DMS114 treated with DMSO at 0.1 percent for 48 hours (cell line): ENCODE measurements around the gene USP34.
A peak's percentile ranks its signal among the peaks of the same experiment; 100 is the strongest.
"Not testable (repeated sequence)": the region's sequence is repeated elsewhere in the genome, so short reads cannot be mapped to it uniquely, and the experiment has no call there.

Experiments
- DNase-seq: peaks from one replicate; lab custom pipeline; 2025; ENCODE audit not compliant: unreplicated experiment; lab: John Stamatoyannopoulos, UW

USP34 gene

DNA sequence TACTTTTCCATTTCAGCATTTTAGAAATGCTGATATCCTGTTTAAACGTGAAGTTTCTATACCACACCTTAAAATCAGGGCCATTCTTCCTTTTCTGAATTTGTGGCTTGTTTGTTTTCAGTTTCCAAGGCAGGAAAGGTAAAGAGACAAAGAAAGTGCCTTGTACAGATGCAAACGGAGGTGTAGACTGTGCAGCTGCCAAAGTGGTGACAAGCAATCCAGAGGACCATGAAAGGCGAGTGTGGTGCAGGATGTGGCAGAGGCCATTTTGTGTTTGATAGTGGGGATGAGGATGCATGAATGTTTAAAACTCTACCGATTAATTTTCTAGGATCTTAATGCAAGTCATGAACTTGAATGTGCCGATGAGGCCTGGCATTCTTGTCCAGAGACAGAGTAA, 308.2 kb downstream of the USP34 start:
- no peak for DNase-seq

DNA sequence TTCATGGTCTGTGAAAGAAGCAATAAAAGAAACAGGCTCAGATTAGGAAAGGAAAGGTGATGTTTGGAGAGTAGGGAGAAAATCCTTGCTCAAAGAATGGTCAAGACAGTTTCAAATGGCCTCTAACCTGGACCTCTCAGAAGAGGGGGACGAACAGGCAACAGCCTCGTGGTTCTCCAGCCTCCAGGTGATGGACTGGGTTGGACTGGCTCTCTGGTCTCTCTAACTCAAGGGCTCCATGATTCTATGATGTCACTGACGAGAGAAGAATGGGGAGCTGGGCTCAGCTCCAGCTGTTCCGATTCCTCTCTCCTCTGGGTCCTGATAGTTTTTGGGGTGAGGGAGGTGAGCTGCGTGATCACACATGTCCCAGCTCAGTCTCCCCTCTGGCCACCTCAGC, 309.0 kb downstream of the USP34 start, which contains the start of gene C2orf74:
Gene C2orf74, plus strand, starts transcription at position 301 of the 400 bp plus-strand sequence. CDS start 327 bp downstream, outside the sequence.
- DNase-seq, result no peak

DNA sequence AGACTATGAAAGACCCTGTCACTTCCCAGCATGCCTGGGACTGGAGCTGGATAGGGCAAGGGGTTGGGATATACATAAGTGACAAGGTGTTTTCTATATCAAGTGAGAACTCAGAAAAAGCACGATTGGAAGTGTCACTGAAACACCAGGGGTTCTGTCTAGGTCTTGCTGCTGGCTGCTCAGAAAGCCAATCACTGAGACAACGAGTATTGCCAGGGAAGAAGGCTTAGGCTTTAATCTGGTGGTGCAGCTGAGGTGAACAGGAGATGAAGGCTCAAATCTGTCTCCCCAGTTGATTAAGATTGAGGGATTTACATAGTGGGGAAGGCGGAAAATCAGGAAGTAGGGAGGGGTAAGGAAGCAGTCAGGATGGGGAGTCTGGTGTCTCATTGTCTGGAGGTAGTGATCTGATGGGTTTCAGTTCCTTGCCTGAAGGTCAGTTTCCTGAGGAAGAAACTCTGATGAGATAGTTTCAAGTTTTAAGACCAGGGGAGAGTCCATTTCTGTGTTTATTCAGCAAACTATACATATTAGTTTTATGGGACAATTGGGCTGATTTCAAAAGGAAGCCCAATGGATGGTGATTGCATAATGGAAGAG, 312.4 kb downstream of the USP34 start:
- no peak for DNase-seq

DNA sequence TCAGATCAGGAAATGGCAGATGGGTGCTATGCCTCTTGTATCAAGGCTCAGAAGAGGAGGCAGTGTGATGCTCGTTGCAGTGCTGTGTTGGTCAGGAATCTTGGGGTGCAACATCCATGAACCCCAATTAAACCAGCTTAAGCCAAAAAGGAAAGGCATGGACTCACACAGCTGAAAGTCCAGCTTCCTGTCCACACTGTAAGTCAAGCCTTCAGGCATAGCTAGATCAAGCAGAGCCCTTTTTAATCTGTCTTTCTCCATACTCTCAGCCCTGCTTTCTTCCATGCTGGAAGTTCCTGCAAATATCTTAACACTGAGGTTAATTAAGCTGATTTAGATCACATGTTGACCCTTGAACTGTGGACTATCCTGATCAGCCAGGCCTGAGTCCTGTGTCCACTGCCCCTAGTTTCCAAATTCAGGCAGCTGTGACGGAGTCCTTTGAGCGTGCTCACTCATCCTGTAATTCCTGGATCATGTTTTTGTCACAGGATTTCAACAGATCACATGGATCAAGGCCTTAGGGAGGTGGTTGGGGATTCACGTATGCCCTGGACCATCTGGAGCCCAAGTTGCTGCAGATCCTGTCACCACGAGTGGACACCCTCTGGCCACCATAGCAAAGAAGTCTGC, 313.4 kb downstream of the USP34 start:
- DNase-seq, result no peak

DNA sequence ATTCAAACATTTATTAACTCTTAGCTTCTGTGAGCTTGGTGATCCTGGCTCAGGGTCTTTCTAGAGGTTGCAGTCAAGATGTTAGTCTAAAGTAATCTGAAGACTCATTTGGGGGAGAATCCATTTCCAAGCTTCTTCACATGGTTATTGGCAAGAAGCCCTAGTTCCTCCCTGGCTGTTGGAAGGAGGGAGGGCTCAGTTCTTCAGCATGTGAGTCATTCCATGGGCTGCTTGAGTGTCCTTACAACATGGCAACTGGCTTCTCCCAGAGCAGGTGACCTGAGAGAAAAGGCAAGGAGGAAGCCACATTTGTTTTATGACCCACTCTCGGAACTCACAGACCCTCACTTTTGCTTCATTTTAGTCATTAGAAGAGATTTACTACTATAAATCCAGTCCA, 319.5 kb downstream of the USP34 start:
- no peak for DNase-seq

DNA sequence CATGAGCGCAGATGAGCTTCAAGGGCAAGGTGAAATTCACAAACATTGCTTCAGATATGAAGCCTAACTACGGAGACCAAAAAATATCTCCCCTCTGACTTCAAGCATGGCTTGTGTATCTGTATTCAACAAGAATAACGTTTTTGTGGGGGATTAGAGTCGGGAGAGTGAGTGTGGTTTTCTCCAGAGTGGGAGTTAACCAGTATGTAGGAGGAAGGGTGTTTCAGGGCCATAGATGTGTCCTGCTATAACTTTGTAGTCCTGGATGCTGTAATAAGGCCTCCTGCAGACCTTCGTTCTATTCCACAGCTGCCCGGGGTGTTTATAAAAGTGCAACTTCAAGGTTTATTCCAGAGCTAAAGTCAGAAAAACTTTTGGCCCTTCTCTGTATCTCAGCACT, 321.8 kb downstream of the USP34 start:
- no peak for DNase-seq

DNA sequence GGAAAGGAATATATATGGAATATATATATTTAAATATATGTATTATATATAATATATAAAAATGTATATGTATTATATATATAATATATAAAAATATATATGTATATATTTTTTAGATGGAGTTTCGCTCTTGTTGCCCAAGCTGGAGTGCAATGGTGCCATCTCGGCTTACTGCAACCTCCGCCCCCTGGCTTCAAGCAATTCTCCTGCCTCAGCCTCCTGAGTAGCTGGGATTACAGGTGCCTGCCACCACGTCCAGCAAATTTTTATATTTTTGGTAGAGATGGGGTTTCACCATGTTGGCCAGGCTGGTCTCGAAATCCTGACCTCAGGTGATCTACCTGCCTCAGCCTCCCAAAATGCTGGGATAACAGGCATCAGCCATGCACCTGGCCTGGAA, 322.8 kb downstream of the USP34 start:
- DNase-seq, result not testable (repeated sequence)

DNA sequence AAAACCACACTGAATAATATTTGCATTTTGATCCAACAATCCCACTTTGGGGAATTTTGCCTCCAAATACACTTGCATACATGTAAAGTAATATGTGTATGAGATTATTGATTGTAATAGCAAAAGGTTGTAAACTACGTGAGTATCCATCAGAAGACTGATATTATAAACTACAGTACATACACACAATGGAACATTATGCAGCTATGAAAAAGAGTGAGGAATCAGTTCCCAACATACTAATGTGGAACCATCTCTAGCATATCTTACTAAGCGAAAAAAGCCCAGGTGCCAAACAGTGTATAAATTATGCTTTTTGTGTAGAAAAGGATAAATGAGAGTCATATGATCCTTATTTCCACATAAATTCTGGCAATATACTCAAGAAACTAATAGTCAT, 324.9 kb downstream of the USP34 start:
- no peak for DNase-seq

DNA sequence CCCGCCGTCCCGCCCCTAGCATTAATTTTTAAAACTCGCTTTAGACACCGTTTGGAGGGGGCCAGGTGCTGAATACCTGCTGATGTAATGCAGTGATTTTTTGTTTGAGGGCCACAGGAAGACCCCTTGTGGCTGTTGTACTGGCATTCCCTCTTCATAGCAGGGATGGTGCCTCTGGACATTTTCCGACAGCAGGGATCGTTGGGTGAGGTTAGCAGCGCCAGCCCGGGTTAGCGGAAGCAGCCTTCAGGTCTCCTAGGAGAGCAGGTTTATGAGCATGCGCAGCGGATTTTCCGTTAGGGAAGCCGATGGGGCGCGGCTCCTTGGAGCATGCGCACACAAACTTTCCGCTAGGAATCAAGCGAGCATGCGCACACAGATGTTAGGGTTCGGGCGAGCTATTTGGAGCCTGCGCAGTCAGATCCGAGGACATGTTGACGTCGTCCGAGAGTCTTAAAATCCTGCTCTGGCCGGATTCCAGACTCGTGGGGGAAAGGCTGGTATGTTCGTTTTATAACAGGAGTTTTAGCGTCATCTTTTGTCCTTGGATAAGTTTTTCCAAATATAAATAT, 326.1 kb downstream of the USP34 start:
- DNase-seq, result peak; percentile 94

DNA sequence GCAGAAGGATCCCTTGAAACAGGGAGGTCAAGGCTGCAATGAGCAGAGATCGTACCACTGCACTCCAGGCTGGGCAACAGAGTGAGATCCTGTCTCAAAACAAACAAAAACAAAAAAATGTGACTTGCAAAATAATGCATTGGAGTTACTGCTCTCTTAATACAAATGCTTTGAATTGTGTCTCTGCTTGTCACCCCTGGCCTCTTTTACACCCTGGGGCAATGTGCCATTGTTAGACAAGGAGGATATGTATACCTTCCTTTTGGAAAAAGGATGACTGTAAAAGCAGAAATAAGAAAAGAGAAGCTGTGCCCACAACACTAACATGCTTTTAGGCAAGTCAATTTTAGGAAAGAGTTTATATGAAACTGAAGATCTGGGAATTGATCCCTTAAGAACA, 329.7 kb downstream of the USP34 start:
- no peak for DNase-seq

DNA sequence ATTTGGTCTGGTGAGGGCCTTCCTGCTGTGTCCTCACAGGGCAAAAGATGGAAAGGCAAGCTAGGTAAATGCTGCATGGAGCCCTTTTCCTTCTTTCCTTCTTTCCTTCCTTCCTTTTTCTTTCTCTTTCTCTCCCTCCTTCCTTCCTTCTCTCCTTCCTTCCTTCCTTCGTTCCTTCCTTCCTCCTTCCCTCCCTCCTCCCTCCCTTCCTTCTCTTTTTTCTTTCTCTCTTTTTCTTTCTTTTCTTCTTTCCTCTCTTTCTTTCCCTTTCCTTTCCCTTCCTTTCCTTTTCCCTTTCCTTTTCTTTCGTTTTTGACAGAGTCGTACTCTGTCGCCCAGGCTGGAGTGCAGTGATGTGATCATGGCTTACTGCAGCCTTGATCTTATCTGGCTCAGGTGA, 332.0 kb downstream of the USP34 start:
- DNase-seq, result no peak
